K562 (cell line): Measurements from ENCODE around the gene PALLD.

ENCODE experiments used
- CEBPB ChIP-seq: fragments of 450-650 bp; IDR thresholded peaks from 2 replicates; pipeline ENCODE4 v1.6.1; 2016; ENCODE audit warnings: missing genetic modification characterization, missing compliant biosample characterization
- L3MBTL2 ChIP-seq: fragments of 450-650 bp; IDR thresholded peaks from 2 replicates; pipeline ENCODE4 v1.6.1; 2016; ENCODE audit warnings: mild to moderate bottlenecking, moderate library complexity
- PTRF ChIP-seq: fragments of 450-650 bp; IDR thresholded peaks from 2 replicates; pipeline ENCODE4 v1.6.1; 2016; ENCODE audit warnings: mild to moderate bottlenecking, missing genetic modification characterization, missing compliant biosample characterization
- SAP30 ChIP-seq: fragments of 200-600 bp; sonication (generic); IDR thresholded peaks from 2 replicates; pipeline ENCODE4 v1.6.1; 2012; ENCODE audit warnings: borderline replicate concordance, low read depth, mild to moderate bottlenecking, moderate library complexity, low read length, control low read depth, inconsistent platforms; ENCODE audit not compliant: insufficient read depth, poor library complexity, severe bottlenecking
- ZKSCAN1 ChIP-seq: fragments of 150-350 bp; IDR thresholded peaks from 2 replicates; pipeline ENCODE4 v1.6.1; 2016; ENCODE audit warnings: low read depth, low read length
- TF ChIP-seq, protein P1 (sequence below), 3 experiments: IDR thresholded peaks in 2 of 3; conservative IDR thresholded peaks in 1 of 3; 2 replicates each; pipeline ENCODE4 v1.5.1; 2011 to 2012; ENCODE audit warnings: low read length in 3 of 3, mild to moderate bottlenecking in 3 of 3, control low read depth in 2 of 3, improper control_type of control experiment in 1 of 3, inconsistent platforms in 1 of 3, low read depth in 1 of 3, mixed read lengths in 1 of 3, moderate library complexity in 1 of 3; ENCODE audit not compliant: insufficient read depth in 2 of 3

DNA sequence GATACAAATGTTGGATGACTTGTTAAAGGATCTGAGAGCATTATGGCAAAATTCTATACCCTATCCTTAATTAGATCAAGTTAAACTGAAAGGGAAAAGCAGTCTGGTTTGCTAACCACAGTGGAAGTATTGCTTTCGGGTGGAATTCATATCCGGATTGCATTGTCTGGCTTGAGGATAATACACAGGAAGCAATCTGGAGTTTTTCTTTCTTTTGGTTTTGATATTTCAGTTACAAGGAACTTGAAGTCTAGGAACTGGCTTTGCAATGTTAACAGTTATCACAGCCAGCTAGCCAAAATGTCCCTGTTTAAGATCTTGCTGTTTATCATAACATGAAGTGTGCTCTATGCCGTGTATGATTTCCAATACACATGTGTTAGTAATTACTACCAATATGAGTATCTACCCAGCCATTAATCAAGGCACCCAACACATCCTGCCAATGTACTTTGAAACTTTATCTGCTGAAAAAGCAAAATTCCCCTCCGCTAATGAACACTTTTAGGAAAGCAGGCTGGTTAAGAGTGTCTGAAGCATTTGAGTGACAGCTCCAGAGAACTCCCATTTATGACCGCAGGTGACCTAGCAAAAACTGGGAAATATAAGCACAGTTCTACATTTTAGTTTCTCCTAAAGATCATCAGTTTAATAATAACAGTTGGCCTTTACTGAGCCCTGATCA is 146.4 kb downstream of the PALLD start:
- TF ChIP-seq ZKSCAN1 (no peak), L3MBTL2 (no peak), SAP30 (no peak), CEBPB (tag) (no peak), PTRF (tag) (no peak)
- TF ChIP-seq, protein P1, sequence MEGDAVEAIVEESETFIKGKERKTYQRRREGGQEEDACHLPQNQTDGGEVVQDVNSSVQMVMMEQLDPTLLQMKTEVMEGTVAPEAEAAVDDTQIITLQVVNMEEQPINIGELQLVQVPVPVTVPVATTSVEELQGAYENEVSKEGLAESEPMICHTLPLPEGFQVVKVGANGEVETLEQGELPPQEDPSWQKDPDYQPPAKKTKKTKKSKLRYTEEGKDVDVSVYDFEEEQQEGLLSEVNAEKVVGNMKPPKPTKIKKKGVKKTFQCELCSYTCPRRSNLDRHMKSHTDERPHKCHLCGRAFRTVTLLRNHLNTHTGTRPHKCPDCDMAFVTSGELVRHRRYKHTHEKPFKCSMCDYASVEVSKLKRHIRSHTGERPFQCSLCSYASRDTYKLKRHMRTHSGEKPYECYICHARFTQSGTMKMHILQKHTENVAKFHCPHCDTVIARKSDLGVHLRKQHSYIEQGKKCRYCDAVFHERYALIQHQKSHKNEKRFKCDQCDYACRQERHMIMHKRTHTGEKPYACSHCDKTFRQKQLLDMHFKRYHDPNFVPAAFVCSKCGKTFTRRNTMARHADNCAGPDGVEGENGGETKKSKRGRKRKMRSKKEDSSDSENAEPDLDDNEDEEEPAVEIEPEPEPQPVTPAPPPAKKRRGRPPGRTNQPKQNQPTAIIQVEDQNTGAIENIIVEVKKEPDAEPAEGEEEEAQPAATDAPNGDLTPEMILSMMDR (IDR thresholded peaks at IDR 0.05 in 2 of 3, conservative IDR thresholded peaks at IDR 0.05 in 1 of 3; ENCODE audit: insufficient read depth in 2 of 3, low read depth in 1 of 3, low read length in 3 of 3), result no peak
